Skin epidermis (tissue), 12 donors: ENCODE data around the gene MATK.
"Not testable (repeated sequence)": the region's sequence is repeated elsewhere in the genome, so short reads cannot be mapped to it uniquely, and the experiment has no call there.

Source experiments
- H3K27ac ChIP-seq, 21 experiments: fragments of 200-600 bp; sonication (generic) in 11 of 21; one replicate each; pipeline ENCODE4 v1.5.0; 2020; ENCODE audit warnings: mild to moderate bottlenecking in 3 of 21, inconsistent platforms in 2 of 21, moderate library complexity in 2 of 21
- H3K4me3 ChIP-seq, 7 experiments: fragments of 200-600 bp; sonication (generic) in 2 of 7; one replicate each; pipeline ENCODE4 v1.5.0; 2020; ENCODE audit warnings: inconsistent platforms in 2 of 7, mild to moderate bottlenecking in 2 of 7, moderate library complexity in 1 of 7

Gene MATK

GRCh38 chr19:3759482-3760254 is 26.5 kb downstream of the MATK start:
- Histone ChIP-seq H3K27ac (peak overlapping the region in 1 of 21 experiments; percentile 95), H3K4me3 (no peak overlapping the region)

- not testable (repeated sequence) for H3K27ac ChIP-seq, H3K4me3 ChIP-seq
Measured at GRCh38 chr19:3758297-3758696, 27.9 kb downstream of the MATK start.

DNA sequence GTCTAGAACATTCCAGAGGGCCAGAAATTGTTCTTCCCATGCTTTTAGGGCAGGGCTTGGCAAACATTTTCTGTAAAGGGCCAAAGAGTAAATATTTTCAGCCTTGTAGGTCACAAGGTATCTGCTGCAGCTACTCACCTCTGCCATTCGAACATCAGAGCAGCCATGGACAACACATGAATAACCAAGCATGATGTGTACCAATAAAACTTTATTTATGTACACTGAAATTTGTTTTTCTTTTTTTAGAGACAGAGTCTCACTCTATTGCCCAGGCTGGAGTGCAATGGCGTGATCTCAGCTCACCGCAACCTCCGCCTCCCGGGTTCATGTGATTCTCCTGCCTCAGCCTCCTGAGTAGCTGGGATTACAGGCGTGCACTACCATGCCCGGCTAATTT is 28.5 kb downstream of the MATK start:
- H3K4me3 ChIP-seq, H3K27ac ChIP-seq: not testable (repeated sequence)

DNA sequence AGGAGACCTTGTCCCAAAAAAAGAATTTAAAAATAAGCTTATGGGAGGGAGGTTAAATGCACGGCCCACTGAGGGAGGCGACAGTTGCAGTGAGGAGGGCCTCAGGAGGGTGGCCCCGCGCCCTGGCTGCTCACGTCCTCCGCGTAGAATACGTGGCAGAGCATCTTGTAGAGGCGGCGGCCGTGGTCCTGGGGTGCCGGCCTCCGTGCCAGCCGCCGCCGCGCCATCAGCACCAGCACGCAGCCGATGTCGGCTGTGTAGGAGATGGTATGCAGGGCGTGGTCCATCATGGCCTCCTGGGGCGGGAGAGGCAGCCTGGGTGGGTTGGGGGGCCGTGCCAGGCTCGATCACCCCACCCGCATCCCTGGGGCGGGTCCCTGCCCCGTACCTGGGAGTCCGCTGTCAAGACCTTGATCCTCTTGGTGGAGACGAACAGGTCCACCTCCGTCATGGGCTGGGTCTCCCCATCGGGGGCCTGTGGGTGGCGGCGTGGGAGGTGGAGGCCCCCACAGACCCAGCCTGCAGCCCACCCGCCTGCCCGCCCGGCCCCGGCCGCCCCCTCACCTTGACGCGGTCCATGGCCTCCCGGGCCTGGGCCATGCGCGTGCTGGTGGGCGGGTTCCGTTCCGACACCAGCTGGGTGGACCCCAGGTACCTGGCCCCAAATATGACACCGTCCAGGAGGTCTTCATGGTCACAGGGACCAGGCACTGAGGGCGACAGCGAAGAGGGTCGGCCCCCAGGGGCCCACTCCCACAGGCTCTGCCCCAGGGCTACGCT is 32.4 kb downstream of the MATK start:
- no peak overlapping the region for H3K27ac ChIP-seq
- no peak overlapping the region for H3K4me3 ChIP-seq

GRCh38 chr19:3752492-3752891 is 33.7 kb downstream of the MATK start:
- no peak overlapping the region for H3K27ac ChIP-seq
- no peak overlapping the region for H3K4me3 ChIP-seq

DNA sequence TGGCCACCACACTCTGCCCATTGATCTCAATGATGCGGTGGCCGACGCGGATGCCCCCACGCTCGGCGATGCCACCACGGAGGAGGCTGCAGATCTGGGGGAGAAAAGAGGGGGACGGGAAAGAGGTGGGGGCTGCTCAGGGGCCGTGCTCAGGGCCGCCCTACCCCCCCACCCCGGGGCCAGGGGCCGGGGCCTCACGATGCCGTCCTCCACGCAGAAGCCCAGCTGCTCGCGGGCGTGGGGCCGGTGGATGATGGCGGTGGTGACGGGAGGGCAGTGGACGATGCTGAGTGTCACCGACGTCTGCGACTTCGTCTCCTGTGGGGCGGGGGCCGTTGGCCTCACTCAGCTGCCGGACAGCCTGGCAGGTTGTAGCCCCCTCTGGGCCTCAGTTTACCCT is 34.9 kb downstream of the MATK start:
- no peak overlapping the region for H3K27ac ChIP-seq

GRCh38 chr19:3750211-3750610 is 36.0 kb downstream of the MATK start:
- no peak overlapping the region for H3K4me3 ChIP-seq

More for the DNA sequence above, 34.9 kb downstream of the MATK start:
- H3K4me3 ChIP-seq, result no peak overlapping the region

GRCh38 chr19:3748965-3749364 is 37.2 kb downstream of the MATK start:
- Histone ChIP-seq H3K27ac (no peak overlapping the region), H3K4me3 (no peak overlapping the region)

More at GRCh38 chr19:3750211-3750610, 36.0 kb downstream of the MATK start:
- no peak overlapping the region for H3K27ac ChIP-seq

- no peak overlapping the region for H3K4me3 ChIP-seq
- H3K27ac ChIP-seq, result no peak overlapping the region
Measured at GRCh38 chr19:3746371-3747056, 39.7 kb downstream of the MATK start.

DNA sequence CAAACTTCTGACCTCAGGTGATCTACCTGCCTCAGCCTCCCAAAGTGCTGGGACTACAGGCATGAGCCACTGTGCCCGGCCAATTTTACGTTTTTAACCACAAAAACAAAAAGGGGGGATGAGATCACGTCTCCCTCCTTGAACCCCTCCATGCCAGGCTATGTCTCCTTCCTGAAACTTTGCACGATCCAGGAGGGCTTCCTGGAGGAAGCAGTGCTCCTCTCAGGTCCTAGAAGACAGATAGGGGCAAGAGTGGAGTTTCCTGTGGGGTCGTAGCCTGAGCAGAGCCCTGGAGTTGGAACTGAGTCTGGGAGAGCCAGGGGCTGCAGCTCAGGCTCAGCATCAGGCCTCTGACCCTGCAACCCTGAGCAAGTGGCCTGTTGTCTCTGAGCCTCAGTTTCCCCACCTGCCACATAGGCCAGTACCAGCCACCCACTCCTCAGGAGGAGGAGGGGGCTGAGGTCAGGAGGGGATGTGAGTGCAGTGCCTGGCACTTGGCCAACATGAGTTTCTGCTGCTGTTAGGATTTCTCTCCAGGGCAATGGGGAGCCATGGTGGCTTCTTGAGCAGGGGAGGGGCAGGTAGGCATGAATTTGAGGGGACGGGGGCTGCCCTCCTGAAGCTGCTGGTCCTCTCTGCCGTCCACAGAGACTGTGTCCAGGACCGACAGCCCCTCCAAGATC is 40.7 kb downstream of the MATK start:
- no peak overlapping the region for H3K4me3 ChIP-seq
- no peak overlapping the region for H3K27ac ChIP-seq

DNA sequence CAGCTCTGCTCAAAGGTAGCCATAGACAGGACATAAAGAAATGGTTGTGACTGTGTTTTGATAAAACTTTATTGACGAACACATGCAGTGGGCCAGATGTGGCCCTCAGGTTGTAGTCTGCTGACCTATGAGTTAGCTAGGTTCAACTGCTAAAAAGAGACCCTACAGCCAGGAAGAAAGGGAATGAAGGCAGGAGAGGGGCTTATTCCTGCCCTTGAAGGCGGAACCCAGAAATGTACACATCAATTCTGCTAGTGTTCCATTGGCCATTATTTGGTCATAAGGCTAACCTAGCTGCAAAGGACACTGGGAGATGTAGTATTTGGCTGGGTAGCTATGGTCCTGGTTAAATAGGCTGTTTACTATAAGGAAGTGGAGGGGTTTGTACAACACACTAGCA is 42.7 kb downstream of the MATK start:
- Histone ChIP-seq H3K4me3 (no peak overlapping the region), H3K27ac (no peak overlapping the region)

DNA sequence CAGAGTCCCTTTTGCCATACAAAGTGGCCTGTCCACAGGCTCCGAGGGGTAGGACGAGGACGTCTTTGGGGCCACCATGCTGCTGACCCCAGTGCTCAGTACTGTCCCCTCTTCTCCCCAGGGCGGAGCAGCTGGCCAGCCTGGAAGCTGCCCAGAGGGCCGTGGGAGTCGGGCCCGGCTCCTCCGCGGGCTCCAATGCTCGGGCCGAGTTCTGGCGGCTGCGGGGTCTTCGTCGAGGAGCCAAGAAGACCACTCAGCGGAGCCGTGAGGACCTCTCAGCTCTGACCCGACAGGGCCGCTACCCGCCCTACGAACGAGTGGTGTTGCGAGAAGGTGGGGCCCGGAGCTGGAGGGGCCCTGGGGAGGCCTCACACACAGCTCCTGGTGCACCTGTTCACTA is 45.8 kb downstream of the MATK start:
- H3K4me3 ChIP-seq, result no peak overlapping the region
- H3K27ac ChIP-seq, result no peak overlapping the region

- Histone ChIP-seq H3K4me3 (no peak overlapping the region), H3K27ac (no peak overlapping the region)
Measured at GRCh38 chr19:3738477-3739220, 47.5 kb downstream of the MATK start.

DNA sequence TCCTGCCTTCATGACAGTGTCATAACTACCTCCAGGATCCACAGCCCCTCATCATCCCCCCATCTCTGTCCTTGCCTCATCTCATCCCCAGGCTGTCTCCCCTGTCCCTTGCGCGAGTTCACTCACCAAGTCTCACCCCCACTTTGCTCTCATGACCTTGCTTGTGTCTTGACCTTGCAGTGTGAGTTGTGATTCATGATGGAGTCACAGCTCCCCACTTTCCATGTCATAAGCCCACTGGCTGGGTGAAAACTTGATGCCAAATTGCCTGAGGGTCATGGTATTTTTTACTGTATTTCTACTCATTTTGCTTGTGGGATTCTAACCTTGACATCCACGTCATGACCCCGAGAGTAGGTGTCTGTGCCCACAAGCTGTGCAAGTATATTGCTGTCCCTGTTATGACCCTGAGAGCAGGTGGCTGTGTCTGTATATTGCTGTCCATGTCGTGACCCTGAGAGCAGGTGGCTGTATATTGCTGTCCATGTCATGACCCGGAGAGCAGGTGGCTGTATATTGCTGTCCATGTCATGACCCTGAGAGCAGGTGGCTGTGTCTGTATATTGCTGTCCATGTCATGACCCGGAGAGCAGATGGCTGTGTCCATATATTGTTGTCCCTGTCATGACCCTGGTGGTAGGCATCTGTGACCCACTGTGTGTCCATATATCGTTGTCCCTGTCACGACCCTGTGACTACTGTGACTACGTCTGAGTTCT is 48.5 kb downstream of the MATK start:
- H3K4me3 ChIP-seq, result no peak overlapping the region
- no peak overlapping the region for H3K27ac ChIP-seq

DNA sequence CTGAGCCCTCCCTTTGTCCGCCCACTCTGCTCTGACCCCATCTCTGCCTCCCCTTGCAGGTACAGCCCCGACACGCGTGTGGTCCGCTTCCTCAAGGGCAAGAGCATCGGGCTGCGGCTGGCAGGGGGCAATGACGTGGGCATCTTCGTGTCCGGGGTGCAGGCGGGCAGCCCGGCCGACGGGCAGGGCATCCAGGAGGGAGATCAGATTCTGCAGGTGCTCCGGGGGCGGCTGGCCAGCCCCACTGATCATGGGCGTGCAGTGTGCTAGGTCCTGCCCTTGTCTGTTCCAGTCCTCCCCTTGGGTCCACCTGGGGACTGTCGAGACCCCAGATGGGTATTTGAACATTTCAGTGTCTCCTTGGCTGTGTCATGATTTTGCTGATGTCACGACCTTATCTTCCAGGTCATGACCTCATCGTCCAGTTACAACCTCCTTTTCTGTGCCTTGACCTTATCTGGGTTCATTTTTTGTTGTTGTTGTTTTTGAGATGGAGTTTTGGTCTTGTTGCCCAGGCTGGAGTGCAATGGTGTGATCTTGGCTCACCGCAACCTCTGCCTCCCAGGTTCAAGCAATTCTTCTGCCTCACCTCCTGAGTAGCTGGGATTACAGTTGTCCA is 50.0 kb downstream of the MATK start:
- no peak overlapping the region for H3K27ac ChIP-seq
- H3K4me3 ChIP-seq, result no peak overlapping the region

DNA sequence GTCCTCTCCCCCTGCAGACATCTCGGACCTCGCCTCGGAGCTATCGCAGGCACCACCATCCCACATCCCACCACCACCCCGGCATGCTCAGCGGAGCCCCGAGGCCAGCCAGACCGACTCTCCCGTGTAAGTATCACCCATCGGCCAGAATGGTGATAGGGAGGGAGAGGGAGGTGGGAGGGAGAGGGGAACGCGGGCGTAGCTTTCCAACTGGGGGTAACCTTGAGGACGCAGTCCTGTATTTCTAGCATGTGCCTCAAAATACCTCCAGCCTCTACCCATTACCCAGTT is 51.9 kb downstream of the MATK start:
- H3K4me3 ChIP-seq, result no peak overlapping the region

GRCh38 chr19:3733549-3734309 is 52.5 kb downstream of the MATK start:
- no peak overlapping the region for H3K4me3 ChIP-seq
- no peak overlapping the region for H3K27ac ChIP-seq

More for the DNA sequence above, 51.9 kb downstream of the MATK start:
- no peak overlapping the region for H3K27ac ChIP-seq

DNA sequence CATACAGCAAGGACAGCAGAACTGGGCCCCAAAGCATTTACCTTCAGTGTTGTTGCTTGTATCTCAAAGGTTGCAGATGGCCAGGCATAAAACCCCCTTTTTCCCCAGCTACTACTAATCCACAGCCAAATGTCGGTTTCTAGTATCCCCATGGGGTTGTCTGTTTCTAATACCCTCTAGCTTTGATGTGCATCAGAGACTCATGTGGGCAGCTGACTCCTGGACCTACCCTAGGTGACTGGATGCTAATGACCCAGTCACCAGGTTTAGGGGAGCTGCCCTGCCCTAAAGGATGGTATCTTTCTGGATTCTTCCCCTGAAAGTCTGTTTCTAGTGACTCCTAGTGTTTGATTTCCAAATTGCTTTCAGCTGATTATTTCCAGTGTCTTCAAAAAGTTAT is 54.1 kb downstream of the MATK start:
- H3K27ac ChIP-seq, result no peak overlapping the region
- H3K4me3 ChIP-seq, result no peak overlapping the region
